H9 (cell line): ENCODE data around the gene SLC4A1. TPM values are rescaled to one million over a fixed set of nuclear protein-coding genes. Genes with fewer than 3 reads are reported as not detected.

Experiments
- DNase-seq: peaks from one replicate; pipeline ENCODE4 v3.0.0-alpha.2; 2017
- H2AFZ ChIP-seq: one replicate; pipeline ENCODE4 v1.6.1; 2013; ENCODE audit warnings: mild to moderate bottlenecking, low read length, control low read depth, moderate library complexity
- H2AK5ac ChIP-seq: 2 replicates; pipeline ENCODE4 v1.6.1; 2013; ENCODE audit warnings: low read length, control low read depth, mixed read lengths; ENCODE audit not compliant: insufficient read length
- H2BK120ac ChIP-seq: one replicate; pipeline ENCODE4 v1.6.1; 2013; ENCODE audit warnings: low read depth, mild to moderate bottlenecking, low read length, control low read depth, inconsistent platforms; ENCODE audit not compliant: poor library complexity, severe bottlenecking
- H2BK12ac ChIP-seq: 2 replicates; pipeline ENCODE4 v1.6.1; 2013; ENCODE audit warnings: low read length, control low read depth, mixed read lengths, low read depth; ENCODE audit not compliant: insufficient read length
- H2BK15ac ChIP-seq: 2 replicates; pipeline ENCODE4 v1.6.1; 2013; ENCODE audit warnings: low read depth, low read length, control low read depth
- H2BK20ac ChIP-seq: one replicate; pipeline ENCODE4 v1.6.1; 2013; ENCODE audit warnings: low read depth, mild to moderate bottlenecking, low read length, control low read depth, inconsistent platforms; ENCODE audit not compliant: poor library complexity, severe bottlenecking
- H2BK5ac ChIP-seq: 2 replicates; pipeline ENCODE4 v1.6.1; 2013; ENCODE audit warnings: low read length, control low read depth, mixed read lengths; ENCODE audit not compliant: insufficient read length
- H3K14ac ChIP-seq: 2 replicates; pipeline ENCODE4 v1.6.1; 2013; ENCODE audit warnings: low read length, control low read depth; ENCODE audit not compliant: insufficient read depth
- H3K18ac ChIP-seq: 2 replicates; pipeline ENCODE4 v1.6.1; 2013; ENCODE audit warnings: low read depth, mild to moderate bottlenecking, mixed read lengths, low read length, control low read depth; ENCODE audit not compliant: insufficient read length
- H3K23ac ChIP-seq: 2 replicates; pipeline ENCODE4 v1.6.1; 2013; ENCODE audit warnings: low read length, control low read depth, mixed read lengths, low read depth; ENCODE audit not compliant: insufficient read length
- H3K23me2 ChIP-seq: 2 replicates; pipeline ENCODE4 v1.6.1; 2013; ENCODE audit warnings: low read depth, mild to moderate bottlenecking, mixed read lengths, low read length, control low read depth; ENCODE audit not compliant: insufficient read length, poor library complexity, severe bottlenecking
- H3K27ac ChIP-seq: 2 replicates; pipeline ENCODE4 v1.5.1; 2013; ENCODE audit warnings: low read length, control low read depth, mixed read lengths, low read depth; ENCODE audit not compliant: insufficient read length
- H3K27me3 ChIP-seq: 2 replicates; pipeline ENCODE4 v1.6.1; 2013; ENCODE audit warnings: low read length, control low read depth, inconsistent platforms; ENCODE audit not compliant: insufficient read depth
- H3K4ac ChIP-seq: 2 replicates; pipeline ENCODE4 v1.6.1; 2013; ENCODE audit warnings: low read depth, mild to moderate bottlenecking, control low read depth, inconsistent platforms, low read length, moderate library complexity
- H3K4me1 ChIP-seq: 2 replicates; pipeline ENCODE4 v1.6.1; 2013; ENCODE audit warnings: low read length, control low read depth, inconsistent platforms; ENCODE audit not compliant: insufficient read depth
- H3K4me2 ChIP-seq: 2 replicates; pipeline ENCODE4 v1.6.1; 2013; ENCODE audit warnings: low read length, control low read depth, mixed read lengths; ENCODE audit not compliant: insufficient read length, insufficient read depth
- H3K56ac ChIP-seq: 2 replicates; pipeline ENCODE4 v1.6.1; 2013; ENCODE audit warnings: low read depth, mild to moderate bottlenecking, mixed read lengths, low read length, control low read depth; ENCODE audit not compliant: insufficient read length
- H3K79me1 ChIP-seq: 2 replicates; pipeline ENCODE4 v1.6.1; 2013; ENCODE audit warnings: low read depth, mild to moderate bottlenecking, moderate library complexity, low read length, control low read depth, inconsistent platforms; ENCODE audit not compliant: insufficient read depth, poor library complexity, severe bottlenecking
- H3K79me2 ChIP-seq: 2 replicates; pipeline ENCODE4 v1.6.1; 2013; ENCODE audit warnings: low read length, control low read depth, inconsistent platforms; ENCODE audit not compliant: insufficient read depth
- H3K9ac ChIP-seq: 2 replicates; pipeline ENCODE4 v1.6.1; 2013; ENCODE audit warnings: low read length, control low read depth, mixed read lengths; ENCODE audit not compliant: insufficient read length; ENCODE audit errors: extremely low read depth
- H3K9me3 ChIP-seq: one replicate; pipeline ENCODE4 v1.6.1; 2013; ENCODE audit warnings: low read depth, low read length, inconsistent platforms; ENCODE audit not compliant: control insufficient read depth
- H3T11ph ChIP-seq: one replicate; pipeline ENCODE4 v1.6.1; 2013; ENCODE audit warnings: mild to moderate bottlenecking, low read length, control low read depth, inconsistent platforms
- H4K20me1 ChIP-seq: one replicate; pipeline ENCODE4 v1.6.1; 2013; ENCODE audit not compliant: control insufficient read depth, insufficient read length, insufficient read depth
- H4K5ac ChIP-seq: 2 replicates; pipeline ENCODE4 v1.6.1; 2013; ENCODE audit warnings: low read depth, mild to moderate bottlenecking, mixed read lengths, low read length, control low read depth; ENCODE audit not compliant: insufficient read length
- H4K8ac ChIP-seq: replicated peaks from 2 replicates; pipeline ENCODE4 v1.6.1; 2013; ENCODE audit warnings: low read length, control low read depth, mixed read lengths, low read depth; ENCODE audit not compliant: insufficient read length
- H4K91ac ChIP-seq: 2 replicates; pipeline ENCODE4 v1.6.1; 2013; ENCODE audit warnings: low read depth, mild to moderate bottlenecking, moderate library complexity, mixed read lengths, low read length, control low read depth; ENCODE audit not compliant: insufficient read length
- H3K27ac Mint-ChIP-seq, 3 experiments: 2 replicates in 2 of 3; 3 replicates in 1 of 3; pipeline ENCODE4 v1.8.0; 2020 to 2021; ENCODE audit warnings: mixed read lengths in 3 of 3, mild to moderate bottlenecking in 1 of 3, moderate library complexity in 1 of 3
- H3K27me3 Mint-ChIP-seq: 2 replicates; pipeline ENCODE4 v1.8.0; 2021; ENCODE audit warnings: low read depth, mild to moderate bottlenecking, moderate library complexity, mixed read lengths
- H3K36me3 Mint-ChIP-seq, 3 experiments: 2 replicates in 2 of 3; 3 replicates in 1 of 3; pipeline ENCODE4 v1.8.0; 2020 to 2021; ENCODE audit warnings: low read depth in 3 of 3, mixed read lengths in 3 of 3; ENCODE audit not compliant: insufficient read depth in 1 of 3
- H3K4me1 Mint-ChIP-seq, 2 experiments: 2 replicates each; pipeline ENCODE4 v1.8.0; 2020; ENCODE audit warnings: mixed read lengths in 2 of 2
- H3K4me3 Mint-ChIP-seq, 2 experiments: 2 replicates in 1 of 2; 3 replicates in 1 of 2; pipeline ENCODE4 v1.8.0; 2020 to 2021; ENCODE audit warnings: mild to moderate bottlenecking in 2 of 2, mixed read lengths in 2 of 2, moderate library complexity in 1 of 2
- H3K9me3 Mint-ChIP-seq, 2 experiments: 2 replicates in 1 of 2; 3 replicates in 1 of 2; pipeline ENCODE4 v1.8.0; 2020; ENCODE audit warnings: mild to moderate bottlenecking in 2 of 2, mixed read lengths in 2 of 2, moderate library complexity in 1 of 2
- CTCF ChIP-seq: fragments of 200-600 bp; sonication (generic); conservative IDR thresholded peaks from 3 replicates; pipeline ENCODE4 v1.8.0; 2021; ENCODE audit warnings: antibody characterized with exemption, mild to moderate bottlenecking
- WGBS: extraction: QIAGEN DNeasy Blood & Tissue Kit; methylation state at CpG from one replicate; pipeline ENCODE4 v1.1.7; 2013; ENCODE audit warnings: missing lambda C conversion rate, low lambda C conversion rate, mixed read lengths; ENCODE audit not compliant: insufficient read length; ENCODE audit errors: extremely low coverage; 5-methylcytosine and 5-hydroxymethylcytosine counted together
- total RNA-seq: library from RNA; stranded (reverse); gene quantifications from 2 replicates; pipeline ENCODE4 v1.2.1, GENCODE V29; 2021

The SLC4A1 gene
- total RNA-seq, 1 experiment from 2014 or later: not detected

- no peak for TF ChIP-seq CTCF
- H3K9me3 ChIP-seq: no peaks in the 10 kb centered on the region
- H2BK20ac ChIP-seq: no peak overlapping the region
- no peak overlapping the region for H3T11ph ChIP-seq
- no peak overlapping the region for H3K18ac ChIP-seq
- no CpG with 5 or more reads among the region's 7 CpGs for WGBS
- no peak overlapping the region for H2BK12ac ChIP-seq
- no peak overlapping the region for H4K8ac ChIP-seq
- H2BK5ac ChIP-seq: no peak overlapping the region
- no peaks in the 10 kb centered on the region for H3K79me2 ChIP-seq
- H2BK15ac ChIP-seq: no peak overlapping the region
- no peaks in the 10 kb centered on the region for H3K4me1 ChIP-seq
- no peak overlapping the region for H3K56ac ChIP-seq
- no peaks in the 10 kb centered on the region for H3K27me3 ChIP-seq
- H4K20me1 ChIP-seq: no peaks in the 10 kb centered on the region
- H3K27ac ChIP-seq: no peak overlapping the region
- H3K27me3 Mint-ChIP-seq: peaks cover 11% of the 10 kb centered on the region
- no peaks in the 10 kb centered on the region for H3K36me3 Mint-ChIP-seq
- H3K4me3 Mint-ChIP-seq: no peak overlapping the region; a peak in 1 of 5 replicates
- H3K4ac ChIP-seq: no peak overlapping the region
- no peak overlapping the region for H3K23ac ChIP-seq
- no peak overlapping the region for H3K4me2 ChIP-seq
- H3K9me3 Mint-ChIP-seq: no peaks in the 10 kb centered on the region
- H3K4me1 Mint-ChIP-seq: peaks cover 2 to 8% of the 10 kb centered on the region in 2 experiments
- H3K27ac Mint-ChIP-seq: no peak overlapping the region
- DNase-seq: no peak
- no peak overlapping the region for H4K5ac ChIP-seq
- no peak overlapping the region for H2AFZ ChIP-seq
- H4K91ac ChIP-seq: no peak overlapping the region
- H3K79me1 ChIP-seq: no peaks in the 10 kb centered on the region
- no peak overlapping the region for H2BK120ac ChIP-seq
- no peak overlapping the region for H3K14ac ChIP-seq
- no peaks in the 10 kb centered on the region for H3K23me2 ChIP-seq
- H3K9ac ChIP-seq: no peak overlapping the region
- no peak overlapping the region for H2AK5ac ChIP-seq
These were observed 4.5 kb downstream of the SLC4A1 start for GRCh38 chr17:44263345-44263902.
